ENCODE measurements around the gene ZNF518A. TPM values are rescaled to one million over a fixed set of nuclear protein-coding genes. Genes with fewer than 3 reads are reported as not detected.

ZNF518A gene
- total and polyA plus RNA-seq, 2 of the 13 experiments (the other 11 are each of a cell fraction or from before 2014, with no cell fraction given), result 21.7 to 37.1 TPM

- TF ChIP-seq UBTF (CRISPR knock-in tag; IDR thresholded peaks at IDR 0.05), result peak; percentile 88
- peak; percentile 75 for TF ChIP-seq AGO2 (optimal IDR thresholded peaks at IDR 0.05; ENCODE audit: low read depth, low read length)
- peak; percentile 18; the same call in 1 of the 2 replicates for TF ChIP-seq PAWR (CRISPR knock-in tag; IDR thresholded peaks at IDR 0.05; ENCODE audit: borderline replicate concordance)
- peak; percentile 87 for TF ChIP-seq TARDBP (CRISPR knock-in tag; IDR thresholded peaks at IDR 0.05)
- peak; percentile 40 for TF ChIP-seq WIZ (CRISPR knock-in tag; IDR thresholded peaks at IDR 0.05)
- TF ChIP-seq ZNF672 (CRISPR knock-in tag; IDR thresholded peaks at IDR 0.05), result no peak
- TF ChIP-seq MIER2 (CRISPR knock-in tag; IDR thresholded peaks at IDR 0.05), result peak; percentile 16; the same call in 1 of the 2 replicates
- TF ChIP-seq MXD1 (CRISPR knock-in tag; IDR thresholded peaks at IDR 0.05), result peak; percentile 34; the same call in 1 of the 2 replicates
- TF ChIP-seq BHLHE40 (IDR thresholded peaks at IDR 0.05; ENCODE audit: low read length), result 0 out of 2 replicates have a peak, but pooled peaks have one; percentile 28
- TF ChIP-seq TRAFD1 (CRISPR knock-in tag; IDR thresholded peaks at IDR 0.05; ENCODE audit: borderline replicate concordance), result 0 out of 2 replicates have a peak, but pooled peaks have one; percentile 47
- 0 out of 2 replicates have a peak, but pooled peaks have one; percentile 27 for TF ChIP-seq SP4 (CRISPR knock-in tag; IDR thresholded peaks at IDR 0.05)
- TF ChIP-seq RFX1 (IDR thresholded peaks at IDR 0.05), result no peak; the same call in 1 of the 2 replicates
- TF ChIP-seq BCL6 (CRISPR knock-in tag; IDR thresholded peaks at IDR 0.05), result peak; percentile 37; the same call in 1 of the 2 replicates
- TF ChIP-seq ZNF670 (CRISPR knock-in tag; IDR thresholded peaks at IDR 0.05; ENCODE audit: borderline replicate concordance), result peak; percentile 84
- TF ChIP-seq ZBTB33 (CRISPR knock-in tag; IDR thresholded peaks at IDR 0.05), result peak; percentile 31; the same call in 1 of the 2 replicates
- TF ChIP-seq REST (IDR thresholded peaks at IDR 0.05; ENCODE audit: borderline replicate concordance in 1 of 2, low read depth in 1 of 2, low read length in 2 of 2), result peak in 1 of 2 experiments; percentile 46; a peak in 1 of 4 replicates
These were observed at the start of gene ZNF518A (continued) for GRCh38 chr10:96129387-96130325.
